Fibroblast of the aortic adventitia (primary cell): ENCODE measurements around the gene NNAT. TPM values are rescaled to one million over a fixed set of nuclear protein-coding genes. Genes with fewer than 3 reads are reported as not detected.

Experiments
- DNase-seq: peaks from one replicate; pipeline ENCODE4 v3.0.0-alpha.2; 2010; ENCODE audit warnings: low read depth
- H3K4me3 ChIP-seq: 2 replicates; pipeline ENCODE4 v1.5.1; 2011; ENCODE audit warnings: low read depth, mild to moderate bottlenecking, control low read depth, low read length, moderate library complexity
- CTCF ChIP-seq: IDR thresholded peaks from 2 replicates; pipeline ENCODE4 v1.5.1; 2011; ENCODE audit warnings: mild to moderate bottlenecking, low read length, control low read depth, inconsistent platforms; ENCODE audit not compliant: insufficient read depth
- total RNA-seq: library from RNA; depleted of rRNA; stranded (reverse); fragments of >200 nt; gene quantifications from 2 replicates; pipeline ENCODE4 v1.2.3, GENCODE V29; 2012; ENCODE audit warnings: low replicate concordance

NNAT gene
- total RNA-seq, 1 donor, result 0.36 TPM

GRCh38 chr20:37502654-37503053 lies 18.4 kb upstream of the NNAT start:
- no peak for DNase-seq
- no peak overlapping the region for H3K4me3 ChIP-seq
- TF ChIP-seq CTCF, result no peak

- H3K4me3 ChIP-seq, result no peak overlapping the region
- no peak for TF ChIP-seq CTCF
- DNase-seq, result no peak
Measured at GRCh38 chr20:37503256-37503927, 17.7 kb upstream of the NNAT start.

- no peak for TF ChIP-seq CTCF
Measured at GRCh38 chr20:37504404-37505096, 16.5 kb upstream of the NNAT start.

GRCh38 chr20:37505263-37506151 lies 15.5 kb upstream of the NNAT start:
- no peak for DNase-seq
- H3K4me3 ChIP-seq, result no peak overlapping the region
- TF ChIP-seq CTCF, result no peak

More at GRCh38 chr20:37504404-37505096, 16.5 kb upstream of the NNAT start:
- no peak for DNase-seq
- H3K4me3 ChIP-seq, result no peak overlapping the region

GRCh38 chr20:37506152-37506725 lies 14.8 kb upstream of the NNAT start:
- TF ChIP-seq CTCF, result no peak
- H3K4me3 ChIP-seq, result no peak overlapping the region
- DNase-seq, result no peak

- DNase-seq, result no peak
- TF ChIP-seq CTCF, result no peak
- no peak overlapping the region for H3K4me3 ChIP-seq
Measured at GRCh38 chr20:37510226-37510625, 10.8 kb upstream of the NNAT start.
